ENCODE data around the gene PTGIS.

Gene PTGIS

GRCh38 chr20:49456646-49457045 is 111.3 kb downstream of the PTGIS start:
- no peak overlapping the region for H3K4me3 Mint-ChIP-seq
- no peaks in the 10 kb centered on the region for H3K36me3 Mint-ChIP-seq
- DNase-seq, result no peak
- H3K27me3 Mint-ChIP-seq, result peaks cover 55% of the 10 kb centered on the region
- no peaks in the 10 kb centered on the region for H3K9me3 Mint-ChIP-seq
- CTCF ChIA-PET, result no interaction called here
- no peaks in the 10 kb centered on the region for H3K4me1 Mint-ChIP-seq
- no peak overlapping the region for H3K27ac Mint-ChIP-seq

- DNase-seq, result no peak
- Mint-ChIP-seq H3K27me3 (peaks cover 51% of the 10 kb centered on the region), H3K4me3 (no peak overlapping the region), H3K36me3 (no peaks in the 10 kb centered on the region), H3K27ac (no peak overlapping the region), H3K4me1 (no peaks in the 10 kb centered on the region), H3K9me3 (no peaks in the 10 kb centered on the region)
- CTCF ChIA-PET, result no interaction called here
Measured at GRCh38 chr20:49455691-49456090, 112.2 kb downstream of the PTGIS start.

Data from activated naive CD4-positive, alpha-beta T cell treated with anti-CD3 and anti-CD28 coated beads, Interleukin-2, amount 10 ng/mL, durations not matched to agents 7 days and 5 days (primary cell).